Measurements from ENCODE around the gene JPH4. TPM values are rescaled to one million over a fixed set of nuclear protein-coding genes. Genes with fewer than 3 reads are reported as not detected.

The JPH4 gene
- total RNA-seq, 2 donors from 2014 or later: 0.07 TPM; not detected in 1

DNA sequence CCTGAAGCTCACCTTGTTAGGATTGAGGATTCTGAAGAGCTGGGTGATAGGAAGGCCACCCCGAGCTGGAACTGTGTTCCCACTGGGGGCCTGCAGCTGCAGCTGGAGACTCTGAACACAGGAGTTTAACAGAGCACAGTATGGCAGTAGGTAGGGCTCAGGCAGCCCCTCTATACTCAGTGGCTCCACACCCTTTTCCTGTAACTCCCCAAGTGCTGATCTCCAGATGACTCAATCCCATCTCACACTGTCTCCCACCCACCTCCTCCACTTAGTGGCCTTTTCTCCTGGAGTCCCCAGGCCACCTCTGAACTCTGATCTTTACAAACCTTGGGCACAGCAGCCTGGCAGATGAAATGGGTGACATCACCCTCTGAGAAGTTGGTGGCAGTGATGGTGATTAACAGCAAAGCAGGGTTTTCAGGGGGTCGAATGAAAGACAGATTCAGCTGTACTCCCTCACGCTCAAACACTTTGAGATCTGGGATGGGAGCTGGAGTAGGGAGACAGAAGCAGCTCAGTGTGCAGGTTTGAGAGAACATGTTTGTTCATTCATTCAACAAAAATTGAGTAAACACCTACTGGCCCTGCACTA, 18.6 kb downstream of the JPH4 start:
- peaks cover 12% of the 10 kb centered on the region for H3K36me3 Mint-ChIP-seq
- ATAC-seq: no peak
- H3K4me3 Mint-ChIP-seq: no peak overlapping the region
- no peaks in the 10 kb centered on the region for H3K27me3 Mint-ChIP-seq
- DNase-seq (ENCODE audit: low spot score): no peak
- H3K9me3 Mint-ChIP-seq: no peaks in the 10 kb centered on the region
- H3K4me1 Mint-ChIP-seq (ENCODE audit: low read depth in 2 of 2): peaks cover 37 to 45% of the 10 kb centered on the region in 2 donors
- peak overlapping the region in 1 of 2 donors; percentile 75 for H3K27ac Mint-ChIP-seq

DNA sequence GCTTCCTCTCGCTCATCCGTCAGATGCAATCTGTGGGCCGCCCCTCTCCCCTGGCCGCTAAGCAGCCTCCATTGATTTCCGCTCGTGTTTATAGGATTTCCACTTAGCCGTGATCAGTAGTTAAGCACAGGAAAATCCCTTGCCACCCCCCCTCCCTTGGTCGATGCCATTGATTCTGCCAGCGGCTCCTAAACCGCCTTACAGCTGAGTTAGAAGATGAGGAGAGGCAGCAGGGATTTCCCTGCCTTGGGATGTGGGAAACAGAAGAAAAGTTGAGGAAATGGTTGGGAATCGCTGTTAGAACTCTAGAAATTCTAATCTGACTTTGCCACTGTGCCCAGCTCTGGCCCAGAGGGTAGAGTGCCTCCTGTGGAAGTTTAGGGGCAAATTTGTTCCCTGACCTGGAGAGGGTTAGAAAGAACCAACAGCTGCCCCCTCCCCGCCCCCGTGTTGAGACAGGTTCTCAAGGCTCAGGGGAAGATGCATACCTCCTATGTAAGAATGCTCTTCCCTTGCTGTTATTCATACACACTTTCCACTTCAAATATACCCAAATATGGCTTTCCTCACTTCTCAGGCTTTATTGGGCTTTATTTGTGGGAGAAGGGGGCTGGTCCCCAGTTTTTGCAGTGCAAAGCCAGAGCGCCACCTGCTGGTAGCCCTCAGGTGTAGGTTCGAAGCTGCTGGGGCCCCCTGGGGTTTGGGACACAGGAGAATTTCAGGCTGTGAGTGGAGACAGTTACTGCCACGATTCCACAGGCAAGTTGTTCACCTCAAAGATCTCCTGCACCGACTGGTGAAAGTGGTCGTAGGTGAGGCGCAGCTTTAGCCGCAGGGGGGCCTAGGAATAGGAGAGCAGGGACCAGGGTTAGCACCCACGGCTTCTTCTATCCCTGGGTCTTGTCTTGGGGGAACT, 19.3 kb downstream of the JPH4 start:
- Mint-ChIP-seq H3K36me3 (peaks cover 12% of the 10 kb centered on the region), H3K27me3 (no peaks in the 10 kb centered on the region), H3K4me3 (no peak overlapping the region), H3K9me3 (no peaks in the 10 kb centered on the region), H3K4me1 (ENCODE audit: low read depth in 2 of 2) (peaks cover 37 to 41% of the 10 kb centered on the region in 2 donors), H3K27ac (peak overlapping the region; percentile 75 to 94)
- ATAC-seq (no peak), DNase-seq (ENCODE audit: low spot score) (no peak)

DNA sequence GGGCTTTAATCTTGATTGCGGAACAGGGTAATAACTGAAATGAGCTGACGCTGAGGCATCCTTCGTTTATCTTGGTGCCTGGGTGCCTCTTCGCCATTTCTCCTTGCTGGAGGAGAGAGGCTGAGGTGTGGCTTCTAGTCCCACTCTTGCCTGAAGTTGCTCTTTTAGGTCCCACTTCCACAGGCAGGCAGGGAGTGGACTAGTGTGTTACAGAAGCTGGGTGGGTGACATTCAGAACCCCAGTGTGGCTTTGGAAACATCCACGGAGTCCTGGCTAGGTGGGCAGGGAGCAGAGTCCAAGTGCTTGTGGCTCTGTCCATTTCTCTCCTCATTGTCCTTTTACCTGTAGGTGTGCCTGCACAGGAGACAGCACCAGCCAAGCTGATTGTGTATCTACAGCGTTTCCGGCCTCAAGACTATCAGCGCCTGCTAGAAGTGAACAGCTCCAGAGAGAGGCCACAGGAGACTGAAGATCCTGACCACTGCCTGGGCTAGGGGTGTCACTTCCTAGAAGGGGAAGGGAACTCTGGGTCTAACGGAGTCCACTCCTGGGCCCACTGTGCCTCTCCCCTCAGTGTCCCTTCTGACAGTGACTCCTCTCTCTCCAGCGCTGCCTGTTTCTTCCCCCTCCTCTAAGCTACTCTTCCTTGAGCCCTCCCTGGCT, 20.1 kb downstream of the JPH4 start:
- Mint-ChIP-seq H3K4me3 (peak overlapping the region; percentile 83), H3K9me3 (no peaks in the 10 kb centered on the region), H3K4me1 (ENCODE audit: low read depth in 2 of 2) (peaks cover 32 to 41% of the 10 kb centered on the region in 2 donors), H3K27ac (peak overlapping the region; percentile 85 to 94), H3K27me3 (no peaks in the 10 kb centered on the region), H3K36me3 (peaks cover 12% of the 10 kb centered on the region)
- no peak for ATAC-seq
- DNase-seq (ENCODE audit: low spot score): no peak

DNA sequence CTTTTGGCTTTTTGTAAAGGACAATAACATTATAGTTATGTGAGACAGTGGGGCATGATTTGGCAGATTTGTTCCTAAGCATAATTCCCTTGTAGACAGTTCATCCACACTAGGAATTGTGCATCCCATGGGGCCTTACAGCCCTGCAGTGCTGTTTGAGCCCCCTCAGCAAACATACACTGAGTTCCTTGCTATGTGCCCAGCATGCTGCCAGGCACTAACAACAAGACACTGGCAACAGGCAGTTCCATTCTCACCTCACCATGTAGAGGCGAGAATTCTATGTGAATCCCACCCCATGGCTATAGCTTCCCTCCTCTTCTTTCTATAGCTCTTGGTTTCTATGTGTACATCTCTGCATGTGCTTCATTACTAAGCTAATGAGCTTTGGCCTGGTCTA, 20.6 kb downstream of the JPH4 start:
- Mint-ChIP-seq H3K27ac (peak overlapping the region; percentile 85 to 94), H3K27me3 (no peaks in the 10 kb centered on the region), H3K36me3 (peaks cover 12% of the 10 kb centered on the region), H3K9me3 (no peaks in the 10 kb centered on the region), H3K4me3 (peak overlapping the region; percentile 83), H3K4me1 (ENCODE audit: low read depth in 2 of 2) (peaks cover 30 to 39% of the 10 kb centered on the region in 2 donors)
- ATAC-seq (no peak), DNase-seq (ENCODE audit: low spot score) (no peak)

DNA sequence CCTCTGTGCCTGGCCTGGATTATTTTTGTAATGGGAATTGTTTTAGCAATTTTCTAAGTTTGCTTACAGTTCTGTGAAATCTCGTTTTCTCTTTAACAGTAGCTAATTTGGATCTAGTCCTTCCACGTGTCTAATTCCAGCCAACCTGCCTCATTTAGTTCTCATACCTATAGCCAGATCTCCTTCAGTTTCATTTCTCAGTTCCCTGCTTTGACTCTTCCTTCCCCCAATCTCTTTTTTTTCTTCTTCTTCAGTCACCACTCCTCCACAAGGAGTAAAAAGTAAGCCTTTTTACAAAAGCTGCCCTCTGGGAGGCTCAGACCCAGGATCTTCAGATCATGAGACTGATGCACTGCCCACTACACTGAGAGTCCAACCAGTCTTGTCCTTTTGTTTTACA, 21.1 kb downstream of the JPH4 start:
- DNase-seq (ENCODE audit: low spot score) (no peak), ATAC-seq (no peak)
- Mint-ChIP-seq H3K27ac (peak overlapping the region; percentile 85 to 94), H3K9me3 (no peaks in the 10 kb centered on the region), H3K4me3 (peak overlapping the region; percentile 83), H3K36me3 (peaks cover 12% of the 10 kb centered on the region), H3K4me1 (ENCODE audit: low read depth in 2 of 2) (peaks cover 27 to 36% of the 10 kb centered on the region in 2 donors), H3K27me3 (no peaks in the 10 kb centered on the region)

DNA sequence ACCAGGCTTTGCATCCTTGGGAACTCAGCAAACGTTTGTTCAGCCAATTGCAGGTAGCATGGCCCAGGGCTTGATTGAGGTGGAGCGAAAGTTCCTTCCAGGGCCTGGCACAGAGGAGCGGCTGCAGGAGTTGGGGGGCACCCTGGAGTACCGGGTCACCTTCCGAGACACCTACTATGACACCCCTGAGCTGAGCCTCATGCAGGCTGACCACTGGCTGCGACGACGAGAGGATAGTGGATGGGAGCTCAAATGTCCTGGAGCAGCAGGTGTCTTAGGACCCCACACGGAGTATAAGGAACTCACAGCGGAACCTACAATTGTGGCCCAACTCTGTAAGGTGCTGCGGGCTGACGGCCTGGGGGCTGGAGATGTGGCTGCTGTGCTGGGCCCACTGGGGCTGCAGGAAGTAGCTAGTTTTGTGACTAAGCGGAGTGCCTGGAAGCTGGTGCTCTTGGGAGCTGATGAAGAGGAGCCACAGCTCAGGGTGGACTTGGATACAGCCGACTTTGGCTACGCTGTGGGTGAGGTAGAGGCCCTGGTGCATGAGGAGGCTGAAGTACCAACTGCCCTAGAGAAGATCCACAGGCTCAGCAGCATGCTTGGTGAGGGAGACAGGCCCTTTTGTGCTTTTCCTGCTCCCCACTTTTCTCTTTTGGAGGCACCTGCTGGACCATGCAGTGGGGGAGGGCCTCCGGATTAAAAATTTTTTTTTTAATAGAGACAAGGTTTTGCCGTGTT, 21.7 kb downstream of the JPH4 start:
- Mint-ChIP-seq H3K27me3 (no peaks in the 10 kb centered on the region), H3K36me3 (peaks cover 12% of the 10 kb centered on the region), H3K4me3 (peak overlapping the region; percentile 95), H3K27ac (peak overlapping the region; percentile 85 to 94), H3K9me3 (no peaks in the 10 kb centered on the region), H3K4me1 (ENCODE audit: low read depth in 2 of 2) (peaks cover 31 to 37% of the 10 kb centered on the region in 2 donors)
- no peak for ATAC-seq
- no peak for DNase-seq (ENCODE audit: low spot score)

DNA sequence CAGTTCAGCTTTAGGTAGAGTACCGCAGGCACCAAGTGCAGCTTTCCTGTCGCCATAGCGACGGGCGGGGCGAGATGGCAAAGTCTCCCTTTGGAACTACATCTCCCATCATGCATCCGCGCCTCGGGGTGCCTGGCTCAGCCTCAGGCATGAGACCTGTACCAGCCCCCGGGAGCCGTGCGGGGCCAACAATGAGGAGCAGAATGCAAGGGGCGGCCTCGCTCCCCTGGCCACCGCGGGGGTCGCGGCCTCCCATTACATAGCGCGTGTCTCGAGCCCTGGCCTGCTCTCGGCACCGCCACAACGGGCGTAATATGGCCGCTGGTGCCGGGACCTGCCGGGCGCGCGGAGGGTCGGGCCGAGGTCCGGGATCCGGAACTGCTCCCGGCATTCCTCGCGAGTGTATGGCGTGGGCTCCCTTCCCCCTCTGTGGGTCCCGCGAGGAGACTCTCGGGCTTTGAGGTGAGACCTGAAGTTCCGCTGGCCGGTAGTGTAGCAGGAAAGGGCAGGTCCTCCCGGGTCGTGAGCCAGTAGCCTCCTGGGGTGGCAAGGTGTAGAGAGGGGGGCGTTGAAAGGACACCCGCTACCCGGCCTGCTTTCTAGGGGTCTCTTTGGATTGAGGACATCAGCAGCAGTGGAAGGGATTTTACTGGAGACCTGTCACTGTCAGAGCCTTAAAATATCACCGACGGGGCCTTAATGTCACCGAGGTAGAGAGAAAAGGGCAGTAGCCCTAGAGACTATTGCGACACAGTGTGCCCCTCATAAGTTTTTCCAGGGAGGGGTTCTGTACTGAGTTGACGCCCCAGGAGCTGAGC, 22.5 kb downstream of the JPH4 start, which contains the start of gene THTPA:
THTPA (plus strand) TSS at position 390 of the 818 bp plus-strand sequence. CDS start 487 bp downstream, outside the sequence.
- Mint-ChIP-seq H3K4me3 (peak within 1 kb of the TSS; percentile 95), H3K4me1 (ENCODE audit: low read depth in 2 of 2) (peaks cover 33 to 36% of the 10 kb centered on the region in 2 donors), H3K36me3 (peaks cover 7% of the 10 kb centered on the region), H3K27ac (peak within 1 kb of the TSS; percentile 85 to 94), H3K9me3 (no peaks in the 10 kb centered on the region), H3K27me3 (no peaks in the 10 kb centered on the region)
- peak; percentile 93 for DNase-seq (ENCODE audit: low spot score)
- peak; percentile 89 to 91 for ATAC-seq

DNA sequence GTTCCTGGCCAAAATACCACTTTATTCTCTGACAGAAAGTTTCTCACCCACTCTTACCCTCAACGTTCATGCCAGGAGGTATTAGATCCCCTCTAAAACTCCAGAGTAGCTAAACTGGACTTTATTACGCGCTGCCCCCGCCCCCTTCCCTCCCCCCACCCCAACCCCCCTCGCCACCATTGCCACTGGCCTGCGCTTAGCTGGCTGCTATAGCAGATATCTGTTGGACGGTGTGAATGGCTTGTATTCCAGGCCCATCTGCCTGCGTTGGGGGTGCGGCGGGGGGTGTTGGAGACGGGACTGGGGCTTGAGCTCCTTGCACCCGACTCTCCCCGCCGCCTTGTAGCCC, 23.1 kb downstream of the JPH4 start:
- Mint-ChIP-seq H3K36me3 (peaks cover 5% of the 10 kb centered on the region), H3K9me3 (no peaks in the 10 kb centered on the region)

DNA sequence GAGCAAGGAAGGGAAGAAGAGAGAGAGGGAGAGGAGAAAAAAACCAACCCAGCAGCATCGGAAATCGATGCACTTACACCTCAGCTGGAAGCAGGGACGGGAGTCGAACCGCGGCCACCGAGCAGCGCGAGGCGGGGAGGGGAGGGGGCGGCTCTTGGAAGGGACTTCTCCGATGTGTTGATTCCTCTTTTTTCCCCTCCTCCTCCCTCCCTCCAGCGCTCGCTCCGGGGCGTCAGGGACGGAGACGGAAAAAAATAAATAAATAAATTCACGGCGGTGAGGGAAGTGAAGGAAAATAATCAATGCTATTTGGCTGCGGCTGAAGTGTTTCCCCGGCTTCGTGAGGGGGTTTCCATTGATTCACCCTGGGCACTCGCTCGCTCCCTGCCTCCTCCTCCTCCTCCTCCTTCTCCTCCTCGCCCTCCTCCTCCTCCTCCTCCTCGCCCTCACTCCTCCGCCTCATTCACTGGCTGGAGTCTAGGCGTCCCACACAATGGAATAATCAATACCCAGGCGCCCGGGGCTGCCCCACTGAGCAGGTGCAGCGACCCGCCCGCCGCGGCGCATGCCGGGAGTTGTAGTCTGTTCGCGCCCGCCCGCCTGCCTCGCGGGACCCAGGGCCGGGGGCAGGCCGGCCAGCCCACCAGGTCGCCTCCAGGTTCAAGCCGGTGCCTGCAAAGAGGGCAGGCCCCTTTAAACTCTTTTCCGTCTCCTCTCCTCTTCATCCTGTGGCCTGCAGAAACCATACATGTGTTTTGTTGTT, 27.1 kb downstream of the JPH4 start, which contains the start of gene ZFHX2:
ZFHX2 (minus strand) TSS at position 500 of the 763 bp plus-strand sequence. CDS start 16,440 bp downstream, outside the sequence.
- ATAC-seq (peak; percentile 70 to 81), DNase-seq (ENCODE audit: low spot score) (peak; percentile 86)
- Mint-ChIP-seq H3K27ac (peak within 1 kb of the TSS in 1 of 2 donors; percentile 85), H3K9me3 (no peaks in the 10 kb centered on the region), H3K4me3 (no peak within 1 kb of the TSS), H3K27me3 (no peaks in the 10 kb centered on the region), H3K4me1 (ENCODE audit: low read depth in 2 of 2) (peaks cover 14 to 20% of the 10 kb centered on the region in 2 donors), H3K36me3 (no peaks in the 10 kb centered on the region)

More for the DNA sequence above, 23.1 kb downstream of the JPH4 start:
- DNase-seq (ENCODE audit: low spot score): no peak
- Mint-ChIP-seq H3K27me3 (no peaks in the 10 kb centered on the region), H3K27ac (peak overlapping the region; percentile 85 to 94), H3K4me1 (ENCODE audit: low read depth in 2 of 2) (peaks cover 33 to 34% of the 10 kb centered on the region in 2 donors), H3K4me3 (peak overlapping the region; percentile 95)
- ATAC-seq: no peak

DNA sequence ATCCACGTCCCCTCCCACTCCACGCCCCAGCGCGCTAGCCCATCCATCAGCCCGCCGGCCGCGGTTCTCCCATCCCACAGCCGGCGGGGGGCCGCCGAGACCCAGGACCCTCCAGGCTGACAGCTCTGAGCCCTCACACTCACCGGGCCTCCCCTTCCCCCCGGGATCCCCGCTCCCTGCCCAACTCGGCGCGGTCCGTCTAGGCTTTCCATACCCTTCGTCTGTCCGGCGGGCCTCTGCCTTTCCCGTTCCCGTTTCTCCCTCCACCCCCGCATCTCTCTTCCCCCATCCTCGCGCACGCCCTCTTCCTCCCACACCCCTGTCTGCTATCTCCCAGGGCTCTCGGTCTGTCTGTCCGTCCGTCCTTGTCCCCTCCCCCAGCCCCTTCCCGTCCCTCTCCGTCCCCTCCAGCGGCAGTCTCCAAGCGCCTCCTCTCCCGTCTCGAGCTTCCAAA, 27.8 kb downstream of the JPH4 start:
- Mint-ChIP-seq H3K27ac (no peak overlapping the region), H3K4me3 (no peak overlapping the region)
- ATAC-seq: no peak

DNA sequence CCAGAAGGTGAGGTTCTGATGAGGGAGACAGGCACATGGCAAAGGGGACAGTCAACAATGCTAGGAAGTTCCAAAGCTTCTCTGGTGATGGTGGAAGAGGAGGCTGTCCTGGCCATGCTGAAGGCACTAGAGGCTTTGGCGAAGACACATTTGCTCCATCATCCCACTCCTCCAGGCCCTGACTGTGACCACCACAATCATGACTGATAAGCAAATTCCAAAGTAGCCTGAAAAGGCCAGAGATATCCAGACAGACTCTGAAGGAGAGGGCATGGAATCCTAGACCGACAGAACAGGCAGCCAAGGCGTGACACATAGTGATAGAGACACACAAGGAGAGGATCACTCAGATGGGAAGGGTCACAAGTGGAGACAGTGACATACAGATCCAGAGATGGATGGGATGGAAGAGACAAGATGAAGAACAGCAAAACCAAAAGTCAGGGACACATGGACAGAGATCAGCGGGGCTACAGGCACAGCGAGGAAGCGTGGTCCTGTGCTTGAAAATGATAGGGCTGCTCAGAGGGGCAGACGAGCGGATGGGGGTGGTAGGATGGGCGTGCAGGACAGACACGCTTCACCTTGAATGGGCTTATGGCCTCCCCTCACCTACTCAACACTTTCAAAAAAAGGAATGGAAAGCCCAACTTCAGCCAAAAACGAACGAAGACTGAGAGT, 28.3 kb downstream of the JPH4 start:
- DNase-seq (ENCODE audit: low spot score) (no peak), ATAC-seq (no peak)
- H3K27ac Mint-ChIP-seq: no peak overlapping the region
- H3K4me3 Mint-ChIP-seq: no peak overlapping the region
- peaks cover 7 to 8% of the 10 kb centered on the region in 2 donors for H3K4me1 Mint-ChIP-seq (ENCODE audit: low read depth in 2 of 2)
- H3K9me3 Mint-ChIP-seq: no peaks in the 10 kb centered on the region
- H3K27me3 Mint-ChIP-seq: no peaks in the 10 kb centered on the region
- no peaks in the 10 kb centered on the region for H3K36me3 Mint-ChIP-seq

More for the DNA sequence above, 27.8 kb downstream of the JPH4 start:
- H3K27me3 Mint-ChIP-seq: no peaks in the 10 kb centered on the region
- H3K4me1 Mint-ChIP-seq (ENCODE audit: low read depth in 2 of 2): peaks cover 9 to 14% of the 10 kb centered on the region in 2 donors
- DNase-seq (ENCODE audit: low spot score): no peak
- H3K9me3 Mint-ChIP-seq: no peaks in the 10 kb centered on the region
- no peaks in the 10 kb centered on the region for H3K36me3 Mint-ChIP-seq

Data from natural killer cell treated with Interleukin-12 subunit alpha and Interleukin-12 subunit beta and Interleukin-15 and Interleukin-18, amount 100 ng/mL, for 72 hours (primary cell).